Naive thymus-derived CD4-positive, alpha-beta T cell (primary cell): ENCODE data around the gene SNAP91. TPM values are rescaled to one million over a fixed set of nuclear protein-coding genes. Genes with fewer than 3 reads are reported as not detected.

Experiments
- ATAC-seq: fragments of 150-1000 bp; cut with Tn5 transposase; 2 replicates; pipeline ENCODE4 v1.10.0; 2021; ENCODE audit warnings: mild to moderate bottlenecking, moderate library complexity
- CTCF ChIA-PET: fragments of 350-600 bp; sonication (Branson Sonifier 250); formaldehyde crosslinking; loops from one replicate; lab custom pipeline; 2021; ENCODE audit warnings: antibody characterized with exemption; lab: Charles Lee
- POLR2A ChIA-PET: fragments of 350-600 bp; sonication (Branson Sonifier 250); formaldehyde crosslinking; loops from one replicate; lab custom pipeline; 2021; ENCODE audit warnings: antibody characterized with exemption, inconsistent platforms; lab: Charles Lee
- DNase-seq, 9 donors: peaks; one replicate each; pipeline versions ENCODE4 v3.0.0 to v3.0.0-alpha.2; 2020 to 2022; ENCODE audit warnings: mixed read lengths in 1 of 9
- H3K27ac ChIP-seq: one replicate; pipeline ENCODE4 v1.7.0; 2013; ENCODE audit warnings: mild to moderate bottlenecking, low read depth, low read length, moderate library complexity
- H3K27me3 ChIP-seq, 2 donors: one replicate each; pipeline ENCODE4 v1.7.0; 2013; ENCODE audit warnings: low read length in 2 of 2, mild to moderate bottlenecking in 2 of 2, moderate library complexity in 2 of 2; ENCODE audit not compliant: control insufficient read depth in 2 of 2, insufficient read depth in 2 of 2
- H3K36me3 ChIP-seq, 3 experiments: 1 replicate in 2 of 3; 2 replicates in 1 of 3; pipeline ENCODE4 v1.7.0; 2013; ENCODE audit warnings: low read length in 3 of 3, mild to moderate bottlenecking in 3 of 3, moderate library complexity in 1 of 3; ENCODE audit not compliant: insufficient read depth in 3 of 3, control insufficient read depth in 2 of 3
- H3K4me1 ChIP-seq, 2 donors: one replicate each; pipeline ENCODE4 v1.7.0; 2013; ENCODE audit warnings: low read length in 2 of 2, mild to moderate bottlenecking in 2 of 2, moderate library complexity in 1 of 2; ENCODE audit not compliant: control insufficient read depth in 2 of 2, insufficient read depth in 2 of 2
- H3K4me3 ChIP-seq: 2 replicates; pipeline ENCODE4 v1.7.0; 2013; ENCODE audit warnings: mild to moderate bottlenecking, low read length
- H3K9me3 ChIP-seq, 3 experiments: 1 replicate in 2 of 3; 2 replicates in 1 of 3; pipeline ENCODE4 v1.7.0; 2013; ENCODE audit warnings: low read length in 3 of 3; ENCODE audit not compliant: control insufficient read depth in 2 of 3
- H3K27ac Mint-ChIP-seq, 9 donors: one replicate each; pipeline ENCODE4 v1.8.0; 2020 to 2022; ENCODE audit warnings: mixed read lengths in 9 of 9, mild to moderate bottlenecking in 8 of 9, moderate library complexity in 5 of 9, inconsistent platforms in 2 of 9
- H3K27me3 Mint-ChIP-seq, 5 donors: one replicate each; pipeline ENCODE4 v1.8.0; 2021 to 2022; ENCODE audit warnings: mixed read lengths in 5 of 5, mild to moderate bottlenecking in 1 of 5
- H3K36me3 Mint-ChIP-seq, 5 donors: one replicate each; pipeline ENCODE4 v1.8.0; 2020 to 2022; ENCODE audit warnings: mixed read lengths in 5 of 5, mild to moderate bottlenecking in 3 of 5, inconsistent platforms in 1 of 5
- H3K4me1 Mint-ChIP-seq, 7 donors: one replicate each; pipeline ENCODE4 v1.8.0; 2020 to 2022; ENCODE audit warnings: mixed read lengths in 7 of 7, mild to moderate bottlenecking in 3 of 7, inconsistent platforms in 1 of 7
- H3K4me3 Mint-ChIP-seq, 10 donors: one replicate each; pipeline ENCODE4 v1.8.0; 2020 to 2022; ENCODE audit warnings: mild to moderate bottlenecking in 10 of 10, mixed read lengths in 10 of 10, moderate library complexity in 6 of 10, inconsistent platforms in 2 of 10
- H3K9me3 Mint-ChIP-seq, 11 donors: one replicate each; pipeline ENCODE4 v1.8.0; 2020 to 2022; ENCODE audit warnings: mixed read lengths in 11 of 11, mild to moderate bottlenecking in 4 of 11, inconsistent platforms in 1 of 11, moderate library complexity in 1 of 11
- intact Hi-C, 2 donors: fragments of 100-400 bp; cut with micrococcal nuclease; formaldehyde crosslinking; loops; one replicate each; pipeline ENCODE4 v1.15.1; 2023
- polyA plus RNA-seq, 2 donors: library from polyadenylated mRNA; unstranded; fragments of 300-500 nt; fragmentation: Illumina TruSeq; gene quantifications; one replicate each; pipeline ENCODE4 v1.2.3, GENCODE V29; 2021
- total RNA-seq, 6 experiments: library from RNA in 5 of 6; stranded (reverse) in 5 of 6; gene quantifications; 1 replicate in 5 of 6; 2 replicates in 1 of 6; pipeline ENCODE4 v1.2.3 and lab custom pipeline; 2021 to 2026

The SNAP91 gene
- total and polyA plus RNA-seq, 7 experiments from 2014 or later = not detected

GRCh38 chr6:83594941-83595340, 114.0 kb downstream of the SNAP91 start:
- Histone ChIP-seq H3K27ac (no peak overlapping the region), H3K4me1 (no peaks in the 10 kb centered on the region), H3K9me3 (no peaks in the 10 kb centered on the region), H3K27me3 (peaks cover 0 to 1% of the 10 kb centered on the region in 2 donors), H3K4me3 (no peak overlapping the region), H3K36me3 (no peaks in the 10 kb centered on the region)
- POLR2A ChIA-PET = no interaction called here
- no peaks in the 10 kb centered on the region for H3K36me3 Mint-ChIP-seq
- DNase-seq (no peak), ATAC-seq (no peak)
- H3K27ac Mint-ChIP-seq = no peak overlapping the region
- H3K27me3 Mint-ChIP-seq = no peaks in the 10 kb centered on the region
- CTCF ChIA-PET = no interaction called here
- no peak overlapping the region for H3K4me3 Mint-ChIP-seq
- H3K9me3 Mint-ChIP-seq = peaks cover 0 to 2% (median 0%) of the 10 kb centered on the region in 11 donors
- peaks cover 0 to 6% (median 0%) of the 10 kb centered on the region in 7 donors for H3K4me1 Mint-ChIP-seq
- intact Hi-C loops = no loop called here

GRCh38 chr6:83593395-83593785, 115.5 kb downstream of the SNAP91 start:
- Mint-ChIP-seq H3K27ac (no peak overlapping the region), H3K4me1 (peaks cover 0 to 6% (median 0%) of the 10 kb centered on the region in 7 donors), H3K4me3 (no peak overlapping the region), H3K9me3 (peaks cover 0 to 2% (median 0%) of the 10 kb centered on the region in 11 donors), H3K27me3 (peaks cover 0 to 3% (median 0%) of the 10 kb centered on the region in 5 donors), H3K36me3 (no peaks in the 10 kb centered on the region)
- Histone ChIP-seq H3K4me1 (no peaks in the 10 kb centered on the region), H3K27me3 (peaks cover 0 to 3% of the 10 kb centered on the region in 2 donors), H3K9me3 (no peaks in the 10 kb centered on the region), H3K36me3 (no peaks in the 10 kb centered on the region), H3K27ac (no peak overlapping the region), H3K4me3 (no peak overlapping the region)
- ChIA-PET POLR2A (no interaction called here), CTCF (no interaction called here)
- ATAC-seq (no peak), DNase-seq (no peak)
- intact Hi-C loops = loop anchor here in 1 of 2 donors (2.0 kb wide), 1 partner anchor 371 kb away; no protein-coding TSS in a partner anchor

- CTCF ChIA-PET = no interaction called here
- no peak overlapping the region for H3K4me3 Mint-ChIP-seq
- Histone ChIP-seq H3K36me3 (no peaks in the 10 kb centered on the region), H3K4me1 (no peaks in the 10 kb centered on the region), H3K9me3 (no peaks in the 10 kb centered on the region), H3K4me3 (no peak overlapping the region), H3K27ac (no peak overlapping the region), H3K27me3 (peaks cover 0 to 3% of the 10 kb centered on the region in 2 donors)
- H3K27ac Mint-ChIP-seq = no peak overlapping the region
- H3K36me3 Mint-ChIP-seq = no peaks in the 10 kb centered on the region
- H3K4me1 Mint-ChIP-seq = peaks cover 0 to 6% (median 0%) of the 10 kb centered on the region in 7 donors
- H3K9me3 Mint-ChIP-seq = peaks cover 0 to 2% (median 0%) of the 10 kb centered on the region in 11 donors
- ATAC-seq (peak; percentile 67), DNase-seq (no peak)
- intact Hi-C loops = loop anchor here in 1 of 2 donors (2.0 kb wide), 1 partner anchor 370 kb away; no protein-coding TSS in a partner anchor
- POLR2A ChIA-PET = no interaction called here
- peaks cover 0 to 3% (median 0%) of the 10 kb centered on the region in 5 donors for H3K27me3 Mint-ChIP-seq
Measured at GRCh38 chr6:83592770-83593394, 116.0 kb downstream of the SNAP91 start.

GRCh38 chr6:83590416-83590815, 118.5 kb downstream of the SNAP91 start:
- no peak overlapping the region for H3K27ac ChIP-seq
- Mint-ChIP-seq H3K9me3 (peaks cover 0 to 2% (median 0%) of the 10 kb centered on the region in 11 donors), H3K27me3 (peaks cover 0 to 3% (median 0%) of the 10 kb centered on the region in 5 donors), H3K27ac (no peak overlapping the region), H3K4me1 (peaks cover 0 to 6% (median 0%) of the 10 kb centered on the region in 7 donors), H3K4me3 (no peak overlapping the region), H3K36me3 (no peaks in the 10 kb centered on the region)
- no peaks in the 10 kb centered on the region for H3K4me1 ChIP-seq
- DNase-seq (no peak), ATAC-seq (peak; percentile 70)
- CTCF ChIA-PET = no interaction called here
- no peak overlapping the region for H3K4me3 ChIP-seq
- H3K27me3 ChIP-seq = peaks cover 0 to 3% of the 10 kb centered on the region in 2 donors
- H3K9me3 ChIP-seq = no peaks in the 10 kb centered on the region
- POLR2A ChIA-PET = no interaction called here
- H3K36me3 ChIP-seq = no peaks in the 10 kb centered on the region
- intact Hi-C loops = no loop called here

- DNase-seq (no peak), ATAC-seq (no peak)
- Histone ChIP-seq H3K27me3 (peaks cover 0 to 3% of the 10 kb centered on the region in 2 donors), H3K36me3 (no peaks in the 10 kb centered on the region), H3K27ac (no peak overlapping the region), H3K4me3 (no peak overlapping the region), H3K9me3 (no peaks in the 10 kb centered on the region), H3K4me1 (no peaks in the 10 kb centered on the region)
- H3K9me3 Mint-ChIP-seq = peaks cover 0 to 2% (median 0%) of the 10 kb centered on the region in 11 donors
- H3K27me3 Mint-ChIP-seq = peaks cover 0 to 3% (median 0%) of the 10 kb centered on the region in 5 donors
- H3K27ac Mint-ChIP-seq = no peak overlapping the region
- no peaks in the 10 kb centered on the region for H3K36me3 Mint-ChIP-seq
- CTCF ChIA-PET = no interaction called here
- peaks cover 0 to 6% (median 0%) of the 10 kb centered on the region in 7 donors for H3K4me1 Mint-ChIP-seq
- no peak overlapping the region for H3K4me3 Mint-ChIP-seq
- intact Hi-C loops = no loop called here
- POLR2A ChIA-PET = no interaction called here
Measured at GRCh38 chr6:83589076-83589475, 119.8 kb downstream of the SNAP91 start.

- intact Hi-C loops = no loop called here
- ChIA-PET POLR2A (no interaction called here), CTCF (no interaction called here)
- DNase-seq (no peak), ATAC-seq (no peak)
- H3K36me3 ChIP-seq = no peaks in the 10 kb centered on the region
- no peak overlapping the region for H3K27ac ChIP-seq
- H3K9me3 ChIP-seq = no peaks in the 10 kb centered on the region
- Mint-ChIP-seq H3K27ac (no peak overlapping the region), H3K4me1 (no peaks in the 10 kb centered on the region), H3K36me3 (no peaks in the 10 kb centered on the region), H3K27me3 (peaks cover 0 to 8% (median 2%) of the 10 kb centered on the region in 5 donors), H3K4me3 (no peak overlapping the region), H3K9me3 (peaks cover 0 to 2% (median 0%) of the 10 kb centered on the region in 11 donors)
- no peaks in the 10 kb centered on the region for H3K27me3 ChIP-seq
- no peaks in the 10 kb centered on the region for H3K4me1 ChIP-seq
- H3K4me3 ChIP-seq = no peak overlapping the region
Measured at GRCh38 chr6:83578057-83578456, 130.8 kb downstream of the SNAP91 start.

- Mint-ChIP-seq H3K27ac (no peak overlapping the region), H3K27me3 (peaks cover 0 to 8% (median 2%) of the 10 kb centered on the region in 5 donors), H3K4me3 (no peak overlapping the region), H3K4me1 (no peaks in the 10 kb centered on the region), H3K36me3 (no peaks in the 10 kb centered on the region), H3K9me3 (peaks cover 0 to 11% (median 7%) of the 10 kb centered on the region in 11 donors)
- Histone ChIP-seq H3K9me3 (no peaks in the 10 kb centered on the region), H3K36me3 (no peaks in the 10 kb centered on the region), H3K27ac (no peak overlapping the region), H3K4me1 (no peaks in the 10 kb centered on the region), H3K27me3 (no peaks in the 10 kb centered on the region), H3K4me3 (no peak overlapping the region)
- DNase-seq (no peak), ATAC-seq (no peak)
- ChIA-PET POLR2A (no interaction called here), CTCF (no interaction called here)
- intact Hi-C loops = no loop called here
Measured at GRCh38 chr6:83574783-83575182, 134.1 kb downstream of the SNAP91 start.
